ENCODE results near the gene FBXO11. TPM values are rescaled to one million over a fixed set of nuclear protein-coding genes. Genes with fewer than 3 reads are reported as not detected.
"Not testable (repeated sequence)": the region's sequence is repeated elsewhere in the genome, so short reads cannot be mapped to it uniquely, and the experiment has no call there.

The FBXO11 gene
- total and polyA plus RNA-seq, 2 of the 4 experiments (the other 2 are of a cell fraction) = 27.1 to 29.6 TPM

DNA sequence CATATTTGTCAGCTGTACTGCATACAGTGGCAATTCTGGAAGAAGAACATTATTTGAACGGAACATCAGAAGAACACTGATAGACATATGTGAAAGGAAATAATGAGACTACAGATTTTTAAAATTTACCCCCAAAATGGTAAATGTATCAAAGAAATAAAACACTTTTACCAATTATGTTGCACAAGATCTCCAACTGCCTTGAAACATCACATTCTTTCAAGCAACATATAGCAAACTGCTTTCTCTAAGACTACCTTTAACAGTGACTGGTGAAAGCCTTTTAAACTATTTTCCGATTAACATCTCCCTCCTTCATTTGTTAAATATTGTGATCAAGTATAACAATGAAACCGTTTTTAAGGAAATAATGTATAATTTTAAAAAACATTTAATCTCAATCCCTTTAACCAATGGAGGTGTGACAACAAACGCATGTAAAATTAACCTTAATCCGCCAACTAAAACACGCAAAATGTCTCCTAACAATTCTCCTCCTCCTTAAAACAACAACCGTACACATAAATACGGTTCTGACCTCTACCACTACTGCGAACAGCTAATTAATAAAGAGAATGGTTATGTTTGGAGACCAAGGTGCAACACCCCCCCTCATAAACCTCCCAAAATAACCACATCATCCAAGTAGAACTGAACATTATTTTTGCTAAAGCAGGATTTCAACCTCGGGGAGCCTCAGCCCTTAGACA, 2.4 kb downstream of the FBXO11 start:
- Histone ChIP-seq H3K27me3 (ENCODE audit: control insufficient read depth, insufficient read depth, low read length) (no peaks in the 10 kb centered on the region), H3K79me1 (ENCODE audit: low read depth in 1 of 2, low read length in 2 of 2) (peaks cover 3 to 10% of the 10 kb centered on the region in 2 experiments; a peak in 3 of 4 replicates), H3K56ac (ENCODE audit: extremely low read depth, insufficient read depth, low read length) (peak overlapping the region; percentile 9; the same call in 1 of the 2 replicates), H2BK5ac (ENCODE audit: low read depth, low read length, poor library complexity, severe bottlenecking) (peak overlapping the region; percentile 80), H3K9ac (ENCODE audit: low read depth, low read length) (peak overlapping the region; percentile 96), H3K4me2 (ENCODE audit: low read depth, low read length) (peak overlapping the region; percentile 98), H2AK9ac (replicated peaks; ENCODE audit: low read depth, low read length, poor library complexity) (no peak overlapping the region), H3K18ac (ENCODE audit: low read depth, low read length) (peak overlapping the region; percentile 27; the same call in 1 of the 2 replicates), H3K14ac (replicated peaks; ENCODE audit: low read depth, low read length) (peak overlapping the region; percentile 81; the same call in 1 of the 2 replicates), H2BK120ac (ENCODE audit: low read depth, low read length) (no peak overlapping the region), H3K23ac (ENCODE audit: low read depth, low read length) (peak overlapping the region; percentile 46), H3K4me1 (ENCODE audit: control insufficient read depth, insufficient read depth, low read length) (no peaks in the 10 kb centered on the region; the same call in 1 of the 2 replicates), H3K36me3 (ENCODE audit: control insufficient read depth, insufficient read depth, low read length) (no peaks in the 10 kb centered on the region), H4K91ac (ENCODE audit: insufficient read depth, low read depth, low read length) (no peak overlapping the region), H4K20me1 (ENCODE audit: insufficient read depth, low read length) (peaks cover 50% of the 10 kb centered on the region), H2BK15ac (ENCODE audit: low read depth, low read length) (no peak overlapping the region), H3K4me3 (ENCODE audit: insufficient read depth, low read depth, low read length) (peak overlapping the region; percentile 96), H4K5ac (ENCODE audit: low read depth, low read length) (no peak overlapping the region), H3K9me1 (ENCODE audit: insufficient read depth, low read length) (no peaks in the 10 kb centered on the region; the same call in 1 of the 2 replicates), H2AFZ (replicated peaks; ENCODE audit: low read length, poor library complexity) (no peak overlapping the region), H4K8ac (ENCODE audit: low read depth in 2 of 2, low read length in 2 of 2) (no peak overlapping the region), H3K27ac (ENCODE audit: insufficient read depth, low read length) (peak overlapping the region; percentile 84), H3K9me3 (ENCODE audit: control insufficient read depth, insufficient read depth, low read length) (no peaks in the 10 kb centered on the region), H2BK20ac (ENCODE audit: low read depth, low read length) (no peak overlapping the region), H2AK5ac (ENCODE audit: low read depth, low read length) (peak overlapping the region; percentile 7; the same call in 1 of the 2 replicates), H3K4ac (ENCODE audit: low read depth, low read length) (no peak overlapping the region; the same call in 1 of the 2 replicates)
- ATAC-seq (ENCODE audit: low read depth) = no peak
- dilution Hi-C loops (cut with HindIII; ENCODE audit: low sequenced_read_pairs, unreplicated experiment) = no loop called here
- CTCF ChIA-PET = interaction anchor here (0.5 to 0.6 kb wide), 2 partner anchors 61 to 231 kb away, joined by 5 to 6 read pairs; no protein-coding TSS in a partner anchor
- in situ Hi-C loops (cut with MboI; ENCODE audit: low sequenced_read_pairs) = no loop called here
- BruUV-seq (replicated peaks) = TSS peak; percentile 15
- intact Hi-C loops (cut with micrococcal nuclease) = loop anchor here (5.0 kb wide), 1 partner anchor 47 kb away; no protein-coding TSS in a partner anchor
- POLR2A ChIA-PET (ENCODE audit: unreplicated experiment) = no interaction called here
- no peak for TF ChIP-seq POLR2A (IDR thresholded peaks at IDR 0.05; ENCODE audit: low read depth, low read length)
- peak; percentile 69 for TF ChIP-seq CEBPB (IDR thresholded peaks at IDR 0.05; ENCODE audit: low read depth, low read length)
- no peak for DNase-seq
- WGBS, 2 experiments (ENCODE audit: extremely low coverage in 2 of 2, insufficient read length in 1 of 2) = no CpG with 5 or more reads among the region's 10 CpGs

DNA sequence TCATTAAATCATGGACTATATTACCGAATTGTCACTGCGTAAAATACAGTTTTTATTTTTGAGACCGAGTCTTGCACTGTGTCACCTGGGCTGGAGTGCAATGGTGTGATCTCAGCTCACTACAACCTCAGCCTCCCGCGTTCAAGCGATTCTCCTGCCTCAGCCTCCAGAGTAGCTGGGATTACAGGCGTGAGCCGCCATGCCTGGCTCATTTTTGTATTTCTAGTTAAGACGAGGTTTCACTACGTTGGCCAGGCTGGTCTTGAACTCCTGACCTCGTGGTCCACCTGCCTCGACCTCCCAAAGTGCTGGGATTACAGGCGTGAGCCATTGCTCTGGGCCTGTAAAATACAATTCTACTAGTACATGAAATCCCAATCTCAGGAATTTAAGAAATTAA, 4.4 kb downstream of the FBXO11 start:
- Histone ChIP-seq H3K79me1 (ENCODE audit: low read depth in 1 of 2, low read length in 2 of 2) (peaks cover 3 to 14% of the 10 kb centered on the region in 2 experiments; a peak in 3 of 4 replicates), H4K20me1 (ENCODE audit: insufficient read depth, low read length) (peaks cover 66% of the 10 kb centered on the region)
- BruUV-seq (replicated peaks); ATAC-seq (ENCODE audit: low read depth); H2BK120ac ChIP-seq (ENCODE audit: low read depth, low read length); H3K4me1 ChIP-seq (ENCODE audit: control insufficient read depth, insufficient read depth, low read length); H4K8ac ChIP-seq (ENCODE audit: low read depth in 2 of 2, low read length in 2 of 2); H2AK9ac ChIP-seq (replicated peaks; ENCODE audit: low read depth, low read length, poor library complexity); H4K5ac ChIP-seq (ENCODE audit: low read depth, low read length); H3K36me3 ChIP-seq (ENCODE audit: control insufficient read depth, insufficient read depth, low read length); POLR2A ChIA-PET (ENCODE audit: unreplicated experiment); in situ Hi-C loops (cut with MboI; ENCODE audit: low sequenced_read_pairs); H3K27ac ChIP-seq (ENCODE audit: insufficient read depth, low read length); H3K56ac ChIP-seq (ENCODE audit: extremely low read depth, insufficient read depth, low read length); H3K23ac ChIP-seq (ENCODE audit: low read depth, low read length); H3K9me1 ChIP-seq (ENCODE audit: insufficient read depth, low read length); dilution Hi-C loops (cut with HindIII; ENCODE audit: low sequenced_read_pairs, unreplicated experiment); CTCF ChIA-PET; H3K18ac ChIP-seq (ENCODE audit: low read depth, low read length); H3K14ac ChIP-seq (replicated peaks; ENCODE audit: low read depth, low read length); H2AFZ ChIP-seq (replicated peaks; ENCODE audit: low read length, poor library complexity); H3K4me3 ChIP-seq (ENCODE audit: insufficient read depth, low read depth, low read length); H3K4ac ChIP-seq (ENCODE audit: low read depth, low read length); H2AK5ac ChIP-seq (ENCODE audit: low read depth, low read length); H3K4me2 ChIP-seq (ENCODE audit: low read depth, low read length); H3K9me3 ChIP-seq (ENCODE audit: control insufficient read depth, insufficient read depth, low read length); H3K9ac ChIP-seq (ENCODE audit: low read depth, low read length); DNase-seq; H2BK15ac ChIP-seq (ENCODE audit: low read depth, low read length); H3K27me3 ChIP-seq (ENCODE audit: control insufficient read depth, insufficient read depth, low read length); H2BK20ac ChIP-seq (ENCODE audit: low read depth, low read length); H2BK5ac ChIP-seq (ENCODE audit: low read depth, low read length, poor library complexity, severe bottlenecking); H4K91ac ChIP-seq (ENCODE audit: insufficient read depth, low read depth, low read length): not testable (repeated sequence)
- WGBS, 2 experiments (ENCODE audit: extremely low coverage in 2 of 2, insufficient read length in 1 of 2) = 98% methylated on average over 8 of the region's 13 CpGs; no CpG with 5 or more reads in 1 of the 2 experiments
- intact Hi-C loops (cut with micrococcal nuclease) = loop anchor here (5.0 kb wide), 1 partner anchor 45 kb away; no protein-coding TSS in a partner anchor
